Peyer's patch (tissue), 4 donors: ENCODE data around the gene KLRC4.

Experiments
- CTCF ChIP-seq, 6 experiments: fragments of 450-650 bp in 4 of 6; fragments of 200-600 bp in 2 of 6; sonication (generic) in 1 of 6; IDR thresholded peaks; one replicate each; pipeline ENCODE4 v1.5.1; 2017 to 2019; ENCODE audit warnings: antibody characterized with exemption in 6 of 6, mild to moderate bottlenecking in 3 of 6, moderate library complexity in 1 of 6
- POLR2A ChIP-seq, 2 donors: fragments of 450-650 bp; IDR thresholded peaks; one replicate each; pipeline ENCODE4 v1.5.1; 2017; ENCODE audit warnings: antibody characterized with exemption in 2 of 2, mild to moderate bottlenecking in 2 of 2, moderate library complexity in 2 of 2

DNA sequence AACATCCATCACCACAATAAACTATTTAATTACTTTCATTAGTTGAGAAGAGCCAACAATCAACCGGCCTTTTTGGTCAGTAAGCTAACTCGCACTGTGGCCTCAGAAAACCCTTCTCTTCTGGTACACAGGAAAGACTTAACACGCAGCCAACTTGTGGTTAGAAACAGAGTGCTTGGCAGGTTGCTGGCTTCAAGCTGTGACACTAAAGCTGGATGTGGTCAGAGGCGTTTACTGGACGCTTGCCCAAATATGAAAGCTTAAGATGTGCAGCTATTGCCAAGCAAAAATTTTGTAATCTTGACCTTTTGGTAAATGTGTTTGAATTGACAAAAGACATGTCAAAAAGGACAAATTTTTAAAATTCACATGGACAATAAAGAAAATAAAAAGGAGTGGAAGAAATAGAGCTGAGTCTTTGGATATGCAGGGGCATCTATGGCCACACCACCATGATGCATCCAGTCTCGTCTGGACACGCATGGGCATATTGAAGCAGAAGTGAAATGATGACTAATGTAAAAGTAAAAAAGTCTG, 17.1 kb downstream of the KLRC4 start:
- TF ChIP-seq CTCF (IDR thresholded peaks at IDR 0.05) (no peak), POLR2A (IDR thresholded peaks at IDR 0.05) (no peak)
